Measurements from ENCODE around the gene GRID1. TPM values are rescaled to one million over a fixed set of nuclear protein-coding genes. Genes with fewer than 3 reads are reported as not detected.

The GRID1 gene
- polyA plus RNA-seq, 1 donor (not counting 4 experiments of a cell fraction or from before 2014, with no cell fraction given): 0.01 TPM

GRCh38 chr10:85602306-85602705, 764.3 kb downstream of the GRID1 start:
- Histone ChIP-seq H4K20me1 (ENCODE audit: control insufficient read depth, extremely low read depth, insufficient read depth, low read length) (no peaks in the 10 kb centered on the region), H3K27ac (ENCODE audit: control insufficient read depth, insufficient read depth, low read length) (no peak overlapping the region), H3K4me3 (ENCODE audit: control insufficient read depth in 2 of 3, extremely low read depth in 1 of 3, insufficient read depth in 2 of 3, low read depth in 1 of 3, low read length in 3 of 3) (no peak overlapping the region), H3K4me2 (ENCODE audit: control insufficient read depth, extremely low read depth, insufficient read depth, low read depth, low read length) (no peak overlapping the region), H3K4me1 (ENCODE audit: control insufficient read depth, extremely low read depth, insufficient read depth, low read length) (no peaks in the 10 kb centered on the region), H2AFZ (ENCODE audit: control insufficient read depth, low read length) (no peak overlapping the region), H3K27me3 (ENCODE audit: control insufficient read depth, extremely low read depth, insufficient read depth, low read length) (no peaks in the 10 kb centered on the region), H3K9ac (ENCODE audit: control insufficient read depth, extremely low read depth, insufficient read depth, low read length) (no peak overlapping the region), H3K79me2 (ENCODE audit: control insufficient read depth, insufficient read depth, low read length) (no peaks in the 10 kb centered on the region), H3K9me3 (ENCODE audit: control insufficient read depth, low read depth, low read length) (no peaks in the 10 kb centered on the region), H3K36me3 (ENCODE audit: control insufficient read depth in 2 of 2, extremely low read depth in 1 of 2, insufficient read depth in 2 of 2, low read length in 2 of 2) (no peaks in the 10 kb centered on the region), H3K9me1 (ENCODE audit: control insufficient read depth, extremely low read depth, insufficient read depth, low read length) (no peaks in the 10 kb centered on the region)
- TF ChIP-seq CTCF (optimal IDR thresholded peaks at IDR 0.05 in 1 of 3, IDR thresholded peaks at IDR 0.05 in 1 of 3, conservative IDR thresholded peaks at IDR 0.05 in 1 of 3; ENCODE audit: extremely low read depth in 1 of 3, insufficient read depth in 2 of 3, low read length in 3 of 3) (no peak), EZH2 (IDR thresholded peaks at IDR 0.05; ENCODE audit: low read length) (no peak)
- dilution Hi-C loops (cut with MboI; ENCODE audit: extremely low pct_ligation_motif_present, low sequenced_read_pairs): no loop called here
- DNase-seq (ENCODE audit: low read depth, low spot score): no peak
- FAIRE-seq: no peak

- Histone ChIP-seq H3K9me3 (ENCODE audit: control insufficient read depth, low read depth, low read length) (no peaks in the 10 kb centered on the region), H3K4me1 (ENCODE audit: control insufficient read depth, extremely low read depth, insufficient read depth, low read length) (no peaks in the 10 kb centered on the region), H3K27me3 (ENCODE audit: control insufficient read depth, extremely low read depth, insufficient read depth, low read length) (no peaks in the 10 kb centered on the region), H2AFZ (ENCODE audit: control insufficient read depth, low read length) (no peak overlapping the region), H4K20me1 (ENCODE audit: control insufficient read depth, extremely low read depth, insufficient read depth, low read length) (no peaks in the 10 kb centered on the region), H3K4me2 (ENCODE audit: control insufficient read depth, extremely low read depth, insufficient read depth, low read depth, low read length) (no peak overlapping the region), H3K9me1 (ENCODE audit: control insufficient read depth, extremely low read depth, insufficient read depth, low read length) (no peaks in the 10 kb centered on the region), H3K9ac (ENCODE audit: control insufficient read depth, extremely low read depth, insufficient read depth, low read length) (no peak overlapping the region), H3K27ac (ENCODE audit: control insufficient read depth, insufficient read depth, low read length) (no peak overlapping the region), H3K36me3 (ENCODE audit: control insufficient read depth in 2 of 2, extremely low read depth in 1 of 2, insufficient read depth in 2 of 2, low read length in 2 of 2) (no peaks in the 10 kb centered on the region), H3K79me2 (ENCODE audit: control insufficient read depth, insufficient read depth, low read length) (no peaks in the 10 kb centered on the region), H3K4me3 (ENCODE audit: control insufficient read depth in 2 of 3, extremely low read depth in 1 of 3, insufficient read depth in 2 of 3, low read depth in 1 of 3, low read length in 3 of 3) (no peak overlapping the region)
- dilution Hi-C loops (cut with MboI; ENCODE audit: extremely low pct_ligation_motif_present, low sequenced_read_pairs): no loop called here
- FAIRE-seq (no peak), DNase-seq (ENCODE audit: low read depth, low spot score) (no peak)
- TF ChIP-seq CTCF (optimal IDR thresholded peaks at IDR 0.05 in 1 of 3, IDR thresholded peaks at IDR 0.05 in 1 of 3, conservative IDR thresholded peaks at IDR 0.05 in 1 of 3; ENCODE audit: extremely low read depth in 1 of 3, insufficient read depth in 2 of 3, low read length in 3 of 3): no peak
- no peak for TF ChIP-seq EZH2 (IDR thresholded peaks at IDR 0.05; ENCODE audit: low read length)
These were observed 765.1 kb downstream of the GRID1 start for GRCh38 chr10:85601526-85601925.
